ENCODE data around the gene FABP1.

FABP1 gene

DNA sequence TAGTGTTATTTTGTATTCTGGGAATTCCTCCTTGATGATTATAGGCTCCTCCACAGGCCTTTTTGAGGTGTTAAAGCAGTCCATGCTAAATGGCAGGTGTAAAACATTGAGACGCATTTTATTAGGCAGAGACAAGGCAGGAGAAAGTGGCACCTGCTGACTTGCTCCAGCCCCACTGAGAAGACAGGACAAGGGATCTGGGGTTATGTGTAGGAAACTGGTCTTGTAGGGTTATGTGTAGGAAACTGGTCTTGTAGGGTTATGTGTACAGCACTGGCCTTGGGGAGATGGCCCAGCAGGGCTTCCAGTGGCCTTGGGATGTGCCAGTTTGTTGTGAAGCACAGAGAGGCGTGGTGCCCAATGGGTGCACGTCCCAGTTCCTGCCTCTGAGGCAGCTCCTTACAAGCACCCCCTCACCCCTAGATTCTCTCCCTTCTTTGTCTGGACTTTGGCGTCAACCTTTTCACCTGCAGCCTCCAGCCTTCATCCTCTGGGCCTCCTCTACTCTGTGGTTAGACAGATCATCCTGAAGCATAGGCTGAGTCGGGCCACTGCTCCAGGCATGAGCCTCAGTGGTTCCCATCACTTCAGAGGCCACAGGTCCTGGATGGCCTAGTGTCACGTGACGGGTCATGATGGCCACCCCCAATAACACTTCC lies 921 bp upstream of the FABP1 start:
- Histone ChIP-seq H3K4me1 (ENCODE audit: control insufficient read depth, insufficient read depth, low read length) (peaks cover 2% of the 10 kb centered on the region; the same call in 1 of the 2 replicates), H3K27ac (ENCODE audit: extremely low read depth, low read depth, low read length) (no peak overlapping the region), H3K9me3 (ENCODE audit: control insufficient read depth, insufficient read depth, low read depth, low read length) (no peaks in the 10 kb centered on the region), H3K36me3 (ENCODE audit: control insufficient read depth in 2 of 2, insufficient read depth in 1 of 2, low read length in 2 of 2) (no peaks in the 10 kb centered on the region), H3K4me3 (ENCODE audit: low read depth, low read length) (no peak overlapping the region)
- ChIA-PET CTCF (no interaction called here), POLR2A (no interaction called here)
- TF ChIP-seq ZNF133 (tag by site-specific recombination; IDR thresholded peaks at IDR 0.05) (no peak), ZNF426 (tag by site-specific recombination; IDR thresholded peaks at IDR 0.05) (no peak), ZNF596 (tag by site-specific recombination; IDR thresholded peaks at IDR 0.05) (no peak), ZNF785 (tag by site-specific recombination; IDR thresholded peaks at IDR 0.05) (no peak), KLF16 (tag by site-specific recombination; IDR thresholded peaks at IDR 0.05) (no peak), ZNF138 (tag by site-specific recombination; IDR thresholded peaks at IDR 0.05; ENCODE audit: borderline replicate concordance) (no peak), KLF9 (tag by site-specific recombination; IDR thresholded peaks at IDR 0.05; ENCODE audit: low read depth) (no peak)
- TF ChIP-seq, protein P1, sequence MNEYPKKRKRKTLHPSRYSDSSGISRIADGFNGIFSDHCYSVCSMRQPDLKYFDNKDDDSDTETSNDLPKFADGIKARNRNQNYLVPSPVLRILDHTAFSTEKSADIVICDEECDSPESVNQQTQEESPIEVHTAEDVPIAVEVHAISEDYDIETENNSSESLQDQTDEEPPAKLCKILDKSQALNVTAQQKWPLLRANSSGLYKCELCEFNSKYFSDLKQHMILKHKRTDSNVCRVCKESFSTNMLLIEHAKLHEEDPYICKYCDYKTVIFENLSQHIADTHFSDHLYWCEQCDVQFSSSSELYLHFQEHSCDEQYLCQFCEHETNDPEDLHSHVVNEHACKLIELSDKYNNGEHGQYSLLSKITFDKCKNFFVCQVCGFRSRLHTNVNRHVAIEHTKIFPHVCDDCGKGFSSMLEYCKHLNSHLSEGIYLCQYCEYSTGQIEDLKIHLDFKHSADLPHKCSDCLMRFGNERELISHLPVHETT (tag by site-specific recombination; IDR thresholded peaks at IDR 0.05) = no peak

DNA sequence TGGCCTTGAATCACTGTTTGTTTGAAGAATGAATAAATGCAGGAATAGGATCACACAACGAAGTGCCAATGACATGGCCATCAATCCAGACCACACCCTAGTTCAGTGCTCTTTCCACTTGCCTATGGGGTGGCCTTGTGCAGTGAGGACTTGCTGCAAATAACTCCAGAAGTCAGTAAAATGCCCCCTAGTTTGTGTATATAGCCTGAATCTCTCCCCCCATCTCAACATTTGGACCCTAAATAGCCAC lies 299 bp downstream of the FABP1 start:
- Histone ChIP-seq H3K4me3 (ENCODE audit: low read depth, low read length) (no peak overlapping the region), H3K27ac (ENCODE audit: extremely low read depth, low read depth, low read length) (no peak overlapping the region), H3K9me3 (ENCODE audit: control insufficient read depth, insufficient read depth, low read depth, low read length) (no peaks in the 10 kb centered on the region), H3K4me1 (ENCODE audit: control insufficient read depth, insufficient read depth, low read length) (peaks cover 2% of the 10 kb centered on the region; the same call in 1 of the 2 replicates), H3K36me3 (ENCODE audit: control insufficient read depth in 2 of 2, insufficient read depth in 1 of 2, low read length in 2 of 2) (no peaks in the 10 kb centered on the region)
- ChIA-PET CTCF (interaction anchor here (1.1 kb wide), 1 partner anchor 67 kb away, joined by 4 read pairs; no protein-coding TSS in a partner anchor), POLR2A (no interaction called here)
- no peak for TF ChIP-seq ZNF274 (IDR thresholded peaks at IDR 0.05; ENCODE audit: low read length)
- no peak for TF ChIP-seq ZNF274 (tag by site-specific recombination; IDR thresholded peaks at IDR 0.05; ENCODE audit: borderline replicate concordance)
- TF ChIP-seq ZNF624 (tag by site-specific recombination; IDR thresholded peaks at IDR 0.05) = no peak
- TF ChIP-seq, protein P2, sequence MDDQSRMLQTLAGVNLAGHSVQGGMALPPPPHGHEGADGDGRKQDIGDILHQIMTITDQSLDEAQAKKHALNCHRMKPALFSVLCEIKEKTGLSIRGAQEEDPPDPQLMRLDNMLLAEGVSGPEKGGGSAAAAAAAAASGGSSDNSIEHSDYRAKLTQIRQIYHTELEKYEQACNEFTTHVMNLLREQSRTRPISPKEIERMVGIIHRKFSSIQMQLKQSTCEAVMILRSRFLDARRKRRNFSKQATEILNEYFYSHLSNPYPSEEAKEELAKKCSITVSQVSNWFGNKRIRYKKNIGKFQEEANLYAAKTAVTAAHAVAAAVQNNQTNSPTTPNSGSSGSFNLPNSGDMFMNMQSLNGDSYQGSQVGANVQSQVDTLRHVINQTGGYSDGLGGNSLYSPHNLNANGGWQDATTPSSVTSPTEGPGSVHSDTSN (CRISPR knock-in tag; IDR thresholded peaks at IDR 0.05) = no peak
- TF ChIP-seq ZNF521 (tag by site-specific recombination; IDR thresholded peaks at IDR 0.05) = no peak
- no peak for TF ChIP-seq ZNF416 (tag by site-specific recombination; IDR thresholded peaks at IDR 0.05)
- no peak for TF ChIP-seq TRIM28 (IDR thresholded peaks at IDR 0.05; ENCODE audit: borderline replicate concordance, low read length)
- no peak for TF ChIP-seq ZNF239 (tag by site-specific recombination; IDR thresholded peaks at IDR 0.05)
- no peak for TF ChIP-seq HOXA7 (CRISPR knock-in tag; IDR thresholded peaks at IDR 0.05; ENCODE audit: borderline replicate concordance)
- TF ChIP-seq KLF9 (tag by site-specific recombination; IDR thresholded peaks at IDR 0.05; ENCODE audit: low read depth) = no peak
- TF ChIP-seq ZNF423 (tag by site-specific recombination; IDR thresholded peaks at IDR 0.05) = no peak
- TF ChIP-seq ZNF433 (tag by site-specific recombination; IDR thresholded peaks at IDR 0.05; ENCODE audit: low read depth) = no peak
- TF ChIP-seq ZNF670 (tag by site-specific recombination; IDR thresholded peaks at IDR 0.05; ENCODE audit: low read depth) = no peak
- TF ChIP-seq ZNF610 (tag by site-specific recombination; IDR thresholded peaks at IDR 0.05; ENCODE audit: borderline replicate concordance) = no peak
- TF ChIP-seq IKZF3 (tag by site-specific recombination; IDR thresholded peaks at IDR 0.05) = no peak
- TF ChIP-seq, protein P3, sequence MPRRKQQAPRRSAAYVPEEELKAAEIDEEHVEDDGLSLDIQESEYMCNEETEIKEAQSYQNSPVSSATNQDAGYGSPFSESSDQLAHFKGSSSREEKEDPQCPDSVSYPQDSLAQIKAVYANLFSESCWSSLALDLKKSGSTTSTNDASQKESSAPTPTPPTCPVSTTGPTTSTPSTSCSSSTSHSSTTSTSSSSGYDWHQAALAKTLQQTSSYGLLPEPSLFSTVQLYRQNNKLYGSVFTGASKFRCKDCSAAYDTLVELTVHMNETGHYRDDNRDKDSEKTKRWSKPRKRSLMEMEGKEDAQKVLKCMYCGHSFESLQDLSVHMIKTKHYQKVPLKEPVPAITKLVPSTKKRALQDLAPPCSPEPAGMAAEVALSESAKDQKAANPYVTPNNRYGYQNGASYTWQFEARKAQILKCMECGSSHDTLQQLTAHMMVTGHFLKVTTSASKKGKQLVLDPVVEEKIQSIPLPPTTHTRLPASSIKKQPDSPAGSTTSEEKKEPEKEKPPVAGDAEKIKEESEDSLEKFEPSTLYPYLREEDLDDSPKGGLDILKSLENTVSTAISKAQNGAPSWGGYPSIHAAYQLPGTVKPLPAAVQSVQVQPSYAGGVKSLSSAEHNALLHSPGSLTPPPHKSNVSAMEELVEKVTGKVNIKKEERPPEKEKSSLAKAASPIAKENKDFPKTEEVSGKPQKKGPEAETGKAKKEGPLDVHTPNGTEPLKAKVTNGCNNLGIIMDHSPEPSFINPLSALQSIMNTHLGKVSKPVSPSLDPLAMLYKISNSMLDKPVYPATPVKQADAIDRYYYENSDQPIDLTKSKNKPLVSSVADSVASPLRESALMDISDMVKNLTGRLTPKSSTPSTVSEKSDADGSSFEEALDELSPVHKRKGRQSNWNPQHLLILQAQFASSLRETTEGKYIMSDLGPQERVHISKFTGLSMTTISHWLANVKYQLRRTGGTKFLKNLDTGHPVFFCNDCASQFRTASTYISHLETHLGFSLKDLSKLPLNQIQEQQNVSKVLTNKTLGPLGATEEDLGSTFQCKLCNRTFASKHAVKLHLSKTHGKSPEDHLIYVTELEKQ (tag by site-specific recombination; IDR thresholded peaks at IDR 0.05; ENCODE audit: borderline replicate concordance) = no peak
- TF ChIP-seq ZNF623 (tag by site-specific recombination; IDR thresholded peaks at IDR 0.05) = no peak
